GM19239 (cell line): ENCODE measurements around the gene EPHB1.
"Not testable (repeated sequence)": the region's sequence is repeated elsewhere in the genome, so short reads cannot be mapped to it uniquely, and the experiment has no call there.

Source experiments
- DNase-seq: peaks from one replicate; pipeline ENCODE4 v3.0.0; 2011; ENCODE audit warnings: low spot score; ENCODE audit not compliant: insufficient read length
- FAIRE-seq: peaks from 2 replicates; lab custom pipeline; 2011; peaks lifted over from hg19 to GRCh38; lab: Jason Lieb, UNC

EPHB1 gene

DNA sequence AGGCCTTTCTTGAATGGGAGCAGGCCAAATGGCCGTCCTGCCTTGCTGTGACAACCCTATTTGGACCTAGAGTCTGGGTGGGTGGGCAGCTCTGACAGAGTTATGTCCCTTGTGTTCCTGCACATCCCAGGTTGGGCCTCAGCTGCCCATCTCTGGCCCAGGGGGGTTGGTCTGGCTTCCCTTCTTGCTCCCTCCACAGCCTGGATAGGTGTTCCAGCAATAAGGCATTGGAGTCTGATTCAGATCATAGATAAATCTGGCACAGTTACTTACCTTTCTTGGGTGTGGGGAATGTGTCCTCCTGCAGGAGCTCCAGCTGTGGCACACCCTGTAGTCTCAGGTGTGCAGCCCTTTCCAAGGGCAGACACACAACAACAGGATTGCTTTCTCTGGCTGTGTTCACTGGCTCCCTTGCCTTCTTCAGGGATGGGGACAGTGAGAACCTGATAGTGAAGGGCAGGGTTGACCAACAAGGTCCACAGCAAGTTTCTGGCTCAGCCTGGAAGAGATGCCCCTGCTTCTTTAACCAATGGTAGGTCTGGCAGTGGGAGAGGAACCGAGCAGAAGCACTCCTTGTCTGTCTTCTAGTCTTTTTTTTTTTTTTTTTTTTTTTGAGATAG, 177.9 kb downstream of the EPHB1 start:
- FAIRE-seq (no peak), DNase-seq (no peak)

DNA sequence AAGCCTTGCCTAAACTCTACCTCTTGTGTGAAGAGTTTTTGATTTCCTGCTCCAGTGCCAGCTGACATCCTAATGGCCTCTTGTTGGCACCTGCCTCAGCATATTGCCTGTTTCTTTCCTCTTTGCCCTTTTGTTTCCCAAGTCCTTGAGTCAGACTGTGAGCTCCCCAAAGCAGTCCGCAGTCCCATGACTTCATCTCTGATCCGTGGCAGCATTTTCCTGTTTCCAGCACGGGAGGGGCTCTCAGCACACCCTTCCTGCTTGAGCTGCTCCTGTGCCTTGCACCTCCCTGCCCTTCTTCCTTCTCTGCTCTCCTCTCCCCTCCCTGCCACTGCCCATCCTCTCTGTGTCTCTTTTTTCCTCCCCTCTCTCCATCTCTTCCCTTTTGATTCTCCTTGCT, 179.6 kb downstream of the EPHB1 start:
- FAIRE-seq (no peak), DNase-seq (no peak)

GRCh38 chr3:134976948-134977347, 181.9 kb downstream of the EPHB1 start:
- DNase-seq (no peak), FAIRE-seq (no peak)

GRCh38 chr3:134978658-134979057, 183.6 kb downstream of the EPHB1 start:
- no peak for DNase-seq
- FAIRE-seq: no peak

DNA sequence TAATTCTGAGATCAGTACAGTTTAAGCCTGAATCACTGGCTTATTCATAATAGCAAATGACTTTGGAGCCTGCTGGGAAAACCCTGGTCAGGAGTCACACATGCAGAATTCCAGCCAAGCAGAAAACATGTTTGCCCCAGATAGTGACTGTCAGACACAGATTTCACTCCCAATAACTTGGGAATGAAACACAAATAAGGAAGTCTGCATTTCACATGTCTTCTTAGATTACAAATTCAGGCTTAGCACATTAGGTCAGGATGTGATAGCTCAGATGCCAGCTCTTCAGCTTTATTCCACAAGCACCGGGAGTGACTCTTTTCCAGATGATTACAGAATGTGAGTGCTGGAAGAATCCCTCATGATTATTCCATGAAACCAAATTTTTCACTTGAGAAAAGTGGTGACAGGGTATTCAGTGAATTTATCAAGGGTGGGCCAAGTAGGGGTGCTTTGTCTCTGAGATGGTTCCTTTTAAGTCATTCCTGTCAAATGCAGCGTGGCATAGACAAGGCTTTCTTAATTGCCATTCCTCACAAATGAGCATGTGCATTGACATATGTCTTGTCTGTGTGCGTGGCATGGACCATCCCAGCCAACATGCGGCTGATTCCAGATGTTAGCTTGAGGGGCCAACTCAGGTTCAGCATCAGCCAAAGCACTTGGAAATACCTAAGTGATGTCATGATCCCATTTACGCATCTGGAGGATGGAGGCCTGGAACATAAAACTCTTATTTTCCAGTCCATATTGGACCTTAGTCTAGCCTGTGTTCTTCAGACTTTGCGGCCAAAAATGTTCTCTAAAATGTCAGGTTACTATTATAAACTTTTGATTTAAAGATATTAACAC, 191.0 kb downstream of the EPHB1 start:
- DNase-seq (no peak), FAIRE-seq (no peak)

- DNase-seq: no peak
- no peak for FAIRE-seq
Measured at GRCh38 chr3:134988666-134989065, 193.6 kb downstream of the EPHB1 start.

DNA sequence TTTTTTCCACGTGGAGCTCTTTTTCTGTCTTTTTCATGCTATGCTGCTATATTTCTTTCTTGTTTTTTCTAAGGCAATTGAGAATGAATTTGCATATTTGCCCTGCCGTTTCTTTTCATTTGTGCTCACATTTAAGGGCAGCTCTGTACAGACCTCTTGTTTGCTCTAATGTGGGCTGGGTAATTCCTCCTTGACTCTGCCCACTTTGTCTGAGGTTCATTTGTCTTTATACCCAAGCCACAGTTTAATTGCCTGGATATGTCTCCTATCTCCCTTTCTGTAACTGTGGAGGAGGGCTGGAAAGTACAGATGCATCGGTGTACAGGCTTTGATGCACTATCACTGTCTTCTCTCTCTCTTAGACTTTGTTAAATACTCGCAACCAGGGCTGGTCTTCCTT, 195.9 kb downstream of the EPHB1 start:
- FAIRE-seq (no peak), DNase-seq (no peak)

GRCh38 chr3:134991472-134992010, 196.5 kb downstream of the EPHB1 start:
- DNase-seq (no peak), FAIRE-seq (no peak)

- FAIRE-seq: no peak
- DNase-seq: no peak
Measured at GRCh38 chr3:134992180-134992579, 197.1 kb downstream of the EPHB1 start.

DNA sequence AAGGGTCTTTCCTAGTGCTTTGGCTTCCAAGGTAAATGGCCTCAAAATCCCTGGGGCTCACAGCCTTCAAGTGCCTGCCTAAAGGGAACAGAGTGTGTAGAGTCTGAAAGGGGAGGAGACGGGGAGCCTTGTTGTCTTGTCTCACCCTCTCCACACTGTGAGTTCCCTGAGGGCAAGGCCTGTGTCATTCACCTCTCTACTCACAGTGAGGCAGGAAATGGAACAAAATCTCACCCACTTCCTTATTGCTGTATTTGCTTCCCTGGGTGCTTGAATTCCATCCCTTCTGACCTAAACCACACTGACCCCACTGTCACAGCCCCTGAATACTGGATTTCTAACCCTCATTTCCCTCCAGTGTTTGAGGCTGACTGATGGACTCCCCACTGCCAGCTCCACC, 197.5 kb downstream of the EPHB1 start:
- no peak for DNase-seq
- FAIRE-seq: no peak

- DNase-seq (no peak), FAIRE-seq (no peak)
Measured at GRCh38 chr3:134993011-134993410, 198.0 kb downstream of the EPHB1 start.

DNA sequence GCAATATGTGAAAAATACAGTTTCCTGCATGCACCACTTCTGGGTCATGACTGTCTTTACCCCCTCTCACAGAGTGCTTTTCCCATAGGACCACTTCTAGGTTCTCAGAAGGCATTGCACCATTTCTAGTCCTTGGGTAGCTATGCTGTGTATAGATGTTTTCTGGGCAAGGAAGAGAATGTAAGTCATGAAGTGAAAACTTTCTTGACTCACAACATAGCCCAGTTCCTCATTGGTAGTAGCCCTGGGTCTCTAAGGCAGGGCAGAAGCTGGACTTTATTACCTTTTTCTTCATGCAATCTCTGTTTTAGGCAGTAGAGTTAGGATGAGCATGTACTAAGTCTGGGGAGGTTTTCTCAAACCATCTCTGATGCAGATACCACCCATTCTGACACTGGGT, 203.1 kb downstream of the EPHB1 start:
- FAIRE-seq (no peak), DNase-seq (no peak)

DNA sequence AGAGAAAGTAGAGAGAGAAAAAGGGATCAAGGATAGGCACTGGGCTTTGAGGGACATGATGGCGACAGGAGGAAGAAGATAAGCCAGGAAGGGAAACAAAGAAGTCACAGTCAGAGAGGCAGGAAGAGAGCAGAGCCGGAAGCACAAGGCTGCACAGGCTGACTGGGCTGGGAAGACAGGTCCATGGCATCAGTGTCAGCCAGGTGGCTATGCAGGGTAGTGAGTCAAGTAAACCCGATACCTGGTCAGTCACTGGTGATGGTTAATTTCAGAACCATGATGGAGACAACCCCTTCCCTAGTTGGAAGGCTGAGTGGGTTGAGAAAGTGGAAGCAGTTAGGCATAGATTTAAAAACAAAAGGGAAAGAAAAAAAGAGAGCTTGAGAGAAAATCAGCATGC, 203.8 kb downstream of the EPHB1 start:
- no peak for FAIRE-seq
- DNase-seq: no peak

DNA sequence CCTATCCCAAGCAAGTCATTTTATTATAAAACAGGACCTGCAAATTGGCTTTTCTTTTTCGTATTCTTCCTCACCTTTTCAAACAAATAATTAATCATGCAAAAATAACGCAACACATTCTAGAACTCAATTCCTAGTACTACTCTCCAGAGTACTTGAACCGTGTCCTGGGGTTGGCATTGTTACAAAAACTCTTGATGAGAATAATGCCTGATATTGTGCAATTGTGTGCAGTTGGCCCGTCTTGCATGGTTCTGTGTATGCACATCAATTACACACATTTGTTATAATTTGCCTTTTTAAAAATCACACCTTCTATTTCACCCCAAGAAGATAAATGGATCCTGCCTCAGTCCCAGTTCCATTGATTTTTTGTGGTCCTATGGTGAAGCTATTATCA, 205.4 kb downstream of the EPHB1 start:
- DNase-seq (no peak), FAIRE-seq (no peak)

- not testable (repeated sequence) for DNase-seq, FAIRE-seq
Measured at GRCh38 chr3:135005616-135006015, 210.6 kb downstream of the EPHB1 start.

DNA sequence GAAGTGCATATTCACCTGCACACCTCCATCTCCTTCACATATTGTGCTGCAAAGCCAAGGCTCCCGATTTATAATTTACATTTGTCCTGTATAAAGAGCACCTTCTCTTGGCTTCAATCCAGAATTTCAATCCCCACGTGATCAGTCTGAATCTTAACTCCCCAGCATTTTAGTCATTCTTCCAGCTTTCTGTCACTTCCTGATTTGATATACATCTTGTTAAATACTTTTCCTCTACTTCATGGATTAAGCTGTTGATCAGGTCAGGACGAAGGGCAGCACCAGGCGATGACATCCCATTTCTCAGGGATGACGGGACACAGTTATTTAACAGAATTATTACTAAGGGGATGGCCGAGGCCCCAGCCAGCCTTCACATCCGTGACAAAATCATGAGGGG, 212.5 kb downstream of the EPHB1 start:
- DNase-seq: no peak
- no peak for FAIRE-seq

- FAIRE-seq: no peak
- DNase-seq: no peak
Measured at GRCh38 chr3:135008326-135008725, 213.3 kb downstream of the EPHB1 start.

GRCh38 chr3:135009014-135009413, 214.0 kb downstream of the EPHB1 start:
- no peak for DNase-seq
- no peak for FAIRE-seq

DNA sequence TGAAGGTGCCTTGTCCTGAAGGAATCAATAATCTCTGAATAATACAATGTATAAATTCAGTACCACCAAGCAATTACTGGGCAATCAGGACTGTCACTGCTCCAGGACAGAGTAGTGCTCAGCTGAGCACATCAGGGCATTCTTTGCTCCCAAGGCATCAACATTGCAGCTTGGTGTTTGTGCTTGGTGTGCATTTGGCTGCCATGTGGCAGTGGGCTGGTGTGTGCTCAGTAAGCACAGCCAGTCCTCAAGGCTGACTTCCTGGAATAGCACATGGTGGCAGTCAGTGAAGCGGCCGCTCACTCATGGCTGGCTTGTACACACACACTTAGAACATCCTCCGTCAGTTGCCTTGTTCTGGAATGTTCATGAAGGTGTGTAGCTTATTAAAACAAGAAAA, 217.0 kb downstream of the EPHB1 start:
- FAIRE-seq: no peak
- no peak for DNase-seq

DNA sequence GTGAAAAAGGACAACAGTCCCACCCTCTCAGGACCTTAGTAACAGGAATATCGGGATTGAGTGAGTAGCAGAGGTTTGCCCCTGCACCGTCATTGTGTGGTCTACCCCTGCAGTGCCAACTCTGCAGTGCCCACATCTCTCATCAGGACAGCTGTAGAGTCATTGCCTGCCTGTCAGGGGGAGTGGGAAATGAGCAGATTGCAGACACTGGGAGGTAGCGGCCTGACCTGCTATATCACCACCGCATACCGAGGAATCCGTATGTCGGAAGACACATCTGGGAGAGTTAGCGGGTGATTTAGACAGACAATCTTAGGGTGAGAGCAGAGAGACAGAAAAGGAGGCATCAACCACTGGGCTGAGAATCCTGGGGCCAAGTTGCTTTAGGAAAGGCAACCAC, 218.1 kb downstream of the EPHB1 start:
- no peak for FAIRE-seq
- DNase-seq: no peak

- FAIRE-seq: no peak
Measured at GRCh38 chr3:135014566-135014965, 219.5 kb downstream of the EPHB1 start.

More at GRCh38 chr3:135014566-135014965, 219.5 kb downstream of the EPHB1 start:
- DNase-seq: no peak
